ENCODE data around the gene MYL11.

- no peak for TF ChIP-seq CTCF (IDR thresholded peaks at IDR 0.05; ENCODE audit: low read depth, low read length, missing input control)
- no peak for TF ChIP-seq TAF1 (conservative IDR thresholded peaks at IDR 0.05)
- no peak for TF ChIP-seq SP1 (IDR thresholded peaks at IDR 0.05)
- no peak for TF ChIP-seq REST (IDR thresholded peaks at IDR 0.05)
- no peak for TF ChIP-seq YY1 (IDR thresholded peaks at IDR 0.05)
- TF ChIP-seq RAD21 (IDR thresholded peaks at IDR 0.05), result no peak
- no peak for TF ChIP-seq GABPA (IDR thresholded peaks at IDR 0.05 in 1 of 2, conservative IDR thresholded peaks at IDR 0.05 in 1 of 2)
- no peak for TF ChIP-seq FOXA2 (IDR thresholded peaks at IDR 0.05)
- TF ChIP-seq ATF3 (IDR thresholded peaks at IDR 0.05), result no peak
- no peak for TF ChIP-seq HNF4G (IDR thresholded peaks at IDR 0.05)
- TF ChIP-seq FOXA1 (IDR thresholded peaks at IDR 0.05), result no peak
Measured at GRCh38 chr16:30414159-30414558, 39.6 kb downstream of the MYL11 start.

Measured in liver (tissue), 3 donors.